ENCODE results near the gene PI16.

GRCh38 chr6:36947570-36948351 is 6.8 kb upstream of the PI16 start:
- TF ChIP-seq CTCF (IDR thresholded peaks at IDR 0.05; ENCODE audit: low read length) = no peak
- no peak for TF ChIP-seq EZH2 (optimal IDR thresholded peaks at IDR 0.05; ENCODE audit: low read depth, low read length)
- TF ChIP-seq EZH2phosphoT487 (IDR thresholded peaks at IDR 0.05; ENCODE audit: low read length) = no peak

All from MM.1S (cell line).